ENCODE results near the gene NPAS1. TPM values are rescaled to one million over a fixed set of nuclear protein-coding genes. Genes with fewer than 3 reads are reported as not detected.

Gene NPAS1
- total RNA-seq, 1 experiment from 2014 or later = 1.4 TPM

- Histone ChIP-seq H3K36me3 (ENCODE audit: low read depth) (peaks cover 27% of the 10 kb centered on the region), H3K79me2 (ENCODE audit: low read depth) (0 out of 2 replicates have a peak, but pooled peaks cover 5% of the 10 kb centered on the region), H3K9me3 (ENCODE audit: insufficient read depth, low read depth) (no peaks in the 10 kb centered on the region), H3K9me2 (ENCODE audit: insufficient read depth) (no peaks in the 10 kb centered on the region), H3F3A (ENCODE audit: insufficient read depth, low read depth) (peaks cover 7% of the 10 kb centered on the region; the same call in 1 of the 2 replicates), H3K4me3 (no peak overlapping the region), H3K4me1 (replicated peaks; ENCODE audit: insufficient read depth) (no peaks in the 10 kb centered on the region), H3K4me2 (no peak overlapping the region), H4K20me1 (ENCODE audit: insufficient read depth) (peaks cover 10% of the 10 kb centered on the region), H2AFZ (no peak overlapping the region), H3K27ac (no peak overlapping the region), H3K27me3 (ENCODE audit: insufficient read depth, low read depth) (no peaks in the 10 kb centered on the region)
- TF ChIP-seq CTCF (conservative IDR thresholded peaks at IDR 0.05) (no peak), EZH2 (IDR thresholded peaks at IDR 0.05; ENCODE audit: low read depth) (no peak)
- ChIA-PET CTCF (no interaction called here), POLR2A (ENCODE audit: unreplicated experiment) (no interaction called here)
- intact Hi-C loops (cut with micrococcal nuclease; ENCODE audit: unreplicated experiment) = no loop called here
- no TSS peak for BruUV-seq (replicated peaks)
- DNase-seq = no peak
These were observed 52.1 kb downstream of the NPAS1 start for GRCh38 chr19:47071731-47072130.

- POLR2A ChIA-PET (ENCODE audit: unreplicated experiment) = no interaction called here
- Histone ChIP-seq H3K4me2 (no peak overlapping the region), H2AFZ (no peak overlapping the region), H3K36me3 (ENCODE audit: low read depth) (peaks cover 25% of the 10 kb centered on the region), H4K20me1 (ENCODE audit: insufficient read depth) (peaks cover 10% of the 10 kb centered on the region), H3K9me3 (ENCODE audit: insufficient read depth, low read depth) (no peaks in the 10 kb centered on the region), H3K79me2 (ENCODE audit: low read depth) (0 out of 2 replicates have a peak, but pooled peaks cover 5% of the 10 kb centered on the region), H3K9me2 (ENCODE audit: insufficient read depth) (no peaks in the 10 kb centered on the region), H3F3A (ENCODE audit: insufficient read depth, low read depth) (peaks cover 12% of the 10 kb centered on the region; the same call in 1 of the 2 replicates), H3K27me3 (ENCODE audit: insufficient read depth, low read depth) (no peaks in the 10 kb centered on the region), H3K27ac (no peak overlapping the region), H3K4me3 (no peak overlapping the region), H3K4me1 (replicated peaks; ENCODE audit: insufficient read depth) (no peaks in the 10 kb centered on the region)
- intact Hi-C loops (cut with micrococcal nuclease; ENCODE audit: unreplicated experiment) = no loop called here
- BruUV-seq (replicated peaks) = no TSS peak
- DNase-seq = no peak
- CTCF ChIA-PET = no interaction called here
- TF ChIP-seq EZH2 (IDR thresholded peaks at IDR 0.05; ENCODE audit: low read depth) = no peak
- no peak for TF ChIP-seq CTCF (conservative IDR thresholded peaks at IDR 0.05)
These were observed 52.7 kb downstream of the NPAS1 start for GRCh38 chr19:47072323-47072722.

- Histone ChIP-seq H3K79me2 (ENCODE audit: low read depth) (0 out of 2 replicates have a peak, but pooled peaks cover 5% of the 10 kb centered on the region), H3K4me2 (no peak overlapping the region), H3K27me3 (ENCODE audit: insufficient read depth, low read depth) (no peaks in the 10 kb centered on the region), H3K4me1 (replicated peaks; ENCODE audit: insufficient read depth) (no peaks in the 10 kb centered on the region), H4K20me1 (ENCODE audit: insufficient read depth) (peaks cover 4% of the 10 kb centered on the region), H3K9me2 (ENCODE audit: insufficient read depth) (no peaks in the 10 kb centered on the region), H3K4me3 (no peak overlapping the region), H3K36me3 (ENCODE audit: low read depth) (peaks cover 30% of the 10 kb centered on the region), H3F3A (ENCODE audit: insufficient read depth, low read depth) (peaks cover 22% of the 10 kb centered on the region), H3K9me3 (ENCODE audit: insufficient read depth, low read depth) (no peaks in the 10 kb centered on the region), H3K27ac (no peak overlapping the region), H2AFZ (no peak overlapping the region)
- CTCF ChIA-PET = interaction anchor here (0.7 kb wide), 1 partner anchor 17 kb away, joined by 3 read pairs; no protein-coding TSS in a partner anchor
- intact Hi-C loops (cut with micrococcal nuclease; ENCODE audit: unreplicated experiment) = no loop called here
- DNase-seq = no peak
- POLR2A ChIA-PET (ENCODE audit: unreplicated experiment) = no interaction called here
- no TSS peak for BruUV-seq (replicated peaks)
- TF ChIP-seq EZH2 (IDR thresholded peaks at IDR 0.05; ENCODE audit: low read depth) (no peak), CTCF (conservative IDR thresholded peaks at IDR 0.05) (no peak)
These were observed 53.9 kb downstream of the NPAS1 start for GRCh38 chr19:47073574-47073973.

All from PC-9 (cell line).